Panc1 (cell line): Measurements from ENCODE around the gene AKAP6. TPM values are rescaled to one million over a fixed set of nuclear protein-coding genes. Genes with fewer than 3 reads are reported as not detected.

Experiments
- ATAC-seq: fragments of 200-7000 bp; cut with Tn5 transposase; 2 replicates; pipeline ENCODE4 v1.9.1; 2020; ENCODE audit warnings: mild to moderate bottlenecking, moderate library complexity
- BruUV-seq: library from RNA; stranded (reverse); fragments of 400-500 nt; replicated peaks from 2 replicates; lab custom pipeline; 2021; lab: Mats Ljungman, UMichigan
- CTCF ChIA-PET: fragments of 300-600 bp; sonication (Branson Sonifier 250); formaldehyde crosslinking; loops from one replicate; lab custom pipeline; 2022; ENCODE audit warnings: antibody characterized with exemption; lab: Charles Lee
- POLR2A ChIA-PET: fragments of 300-600 bp; sonication (Branson Sonifier 250); formaldehyde crosslinking; loops from one replicate; lab custom pipeline; 2022; ENCODE audit warnings: antibody characterized with exemption; lab: Charles Lee
- DNase-seq: peaks from one replicate; pipeline ENCODE4 v3.0.0-alpha.2; 2010; ENCODE audit warnings: low read depth, low spot score
- H3K27ac ChIP-seq: 2 replicates; pipeline ENCODE4 v1.5.1; 2011; ENCODE audit warnings: mild to moderate bottlenecking, low read length, inconsistent platforms
- H3K27me3 ChIP-seq: fragments of 200-500 bp; sonication (Bioruptor generic); 2 replicates; pipeline ENCODE4 v1.6.0; 2014; ENCODE audit warnings: low read length, inconsistent platforms; ENCODE audit not compliant: control insufficient read depth, insufficient read depth
- H3K36me3 ChIP-seq: fragments of 200-500 bp; sonication (Bioruptor generic); 2 replicates; pipeline ENCODE4 v1.5.1; 2014; ENCODE audit warnings: inconsistent platforms, mild to moderate bottlenecking, low read length, moderate library complexity; ENCODE audit not compliant: control insufficient read depth, insufficient read depth
- H3K4me1 ChIP-seq: 2 replicates; pipeline ENCODE4 v1.5.1; 2011; ENCODE audit warnings: inconsistent platforms, mild to moderate bottlenecking, low read length, moderate library complexity; ENCODE audit not compliant: control insufficient read depth, insufficient read depth
- H3K4me3 ChIP-seq, 2 experiments: 2 replicates each; pipeline ENCODE4 v1.5.1; 2011 to 2012; ENCODE audit warnings: low read depth in 2 of 2, low read length in 2 of 2, mild to moderate bottlenecking in 2 of 2, inconsistent platforms in 1 of 2, moderate library complexity in 1 of 2
- H3K9me3 ChIP-seq: fragments of 200-500 bp; sonication (Bioruptor generic); 2 replicates; pipeline ENCODE4 v1.5.1; 2014; ENCODE audit warnings: low read depth, mild to moderate bottlenecking, inconsistent platforms, low read length, moderate library complexity; ENCODE audit not compliant: control insufficient read depth, insufficient read depth
- POLR2AphosphoS5 ChIP-seq: IDR thresholded peaks from 2 replicates; pipeline ENCODE4 v1.6.1; 2012; ENCODE audit warnings: mild to moderate bottlenecking, low read depth, low read length, moderate library complexity
- SIN3A ChIP-seq: IDR thresholded peaks from 2 replicates; pipeline ENCODE4 v1.6.1; 2012; ENCODE audit warnings: low read depth, mild to moderate bottlenecking, low read length, moderate library complexity, borderline replicate concordance; ENCODE audit not compliant: insufficient read depth
- TCF7L2 ChIP-seq: IDR thresholded peaks from 2 replicates; pipeline ENCODE4 v1.6.1; 2011; ENCODE audit warnings: mild to moderate bottlenecking, low read depth, low read length, inconsistent platforms
- in situ Hi-C: cut with HindIII; loops from 2 replicates; pipeline ENCODE4 v1.10.0; 2016; ENCODE audit warnings: low sequenced_read_pairs, low pct_unique_long_range_greater_than_20kb
- intact Hi-C: fragments of 100-400 bp; cut with micrococcal nuclease; formaldehyde crosslinking; loops from one replicate; pipeline ENCODE4 v1.10.0; 2022; ENCODE audit not compliant: unreplicated experiment
- total RNA-seq: library from RNA; stranded (reverse); gene quantifications from one replicate; pipeline ENCODE4 v1.2.1, GENCODE V29; 2021; ENCODE audit not compliant: unreplicated experiment
- TF ChIP-seq, protein P1 (sequence below): fragments of 450-650 bp; IDR thresholded peaks from 2 replicates; pipeline ENCODE4 v1.5.1; 2017; ENCODE audit warnings: mild to moderate bottlenecking
- TF ChIP-seq, protein P2 (sequence below), 2 experiments: IDR thresholded peaks; 2 replicates each; pipeline ENCODE4 v1.6.1; 2011 to 2012; ENCODE audit warnings: low read depth in 2 of 2, control low read depth in 1 of 2, low read length in 1 of 2, mild to moderate bottlenecking in 1 of 2, moderate library complexity in 1 of 2; ENCODE audit not compliant: insufficient read depth in 1 of 2

The AKAP6 gene
- total RNA-seq, 1 experiment from 2014 or later, result 0.82 TPM

DNA sequence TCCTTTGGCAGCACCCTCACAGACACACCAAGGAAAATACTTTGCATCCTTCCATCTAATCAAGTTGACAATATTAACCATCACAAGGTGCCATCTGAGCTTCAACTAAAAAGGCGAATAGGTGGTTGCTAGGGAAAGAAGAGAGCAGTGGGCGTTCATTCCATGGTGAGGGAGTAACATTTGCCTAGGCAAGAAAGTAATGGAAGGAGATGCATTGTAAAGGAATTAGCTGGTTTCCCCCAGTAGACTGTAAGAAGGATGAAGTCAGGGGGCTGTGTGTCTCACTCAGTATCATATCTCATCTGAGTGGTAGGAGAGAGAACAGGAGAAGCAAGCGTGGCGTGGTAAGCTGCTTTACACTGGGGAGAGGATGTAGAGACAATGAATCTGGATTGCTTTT lies 34.7 kb downstream of the AKAP6 start:
- CTCF ChIA-PET, result no interaction called here
- POLR2A ChIA-PET, result no interaction called here
- in situ Hi-C loops (no loop called here), intact Hi-C loops (no loop called here)
- Histone ChIP-seq H3K36me3 (no peaks in the 10 kb centered on the region), H3K9me3 (no peaks in the 10 kb centered on the region), H3K27ac (no peak overlapping the region), H3K27me3 (no peaks in the 10 kb centered on the region), H3K4me3 (no peak overlapping the region), H3K4me1 (no peaks in the 10 kb centered on the region)
- BruUV-seq, result no TSS peak
- ATAC-seq (no peak), DNase-seq (no peak)
- TF ChIP-seq, protein P1, sequence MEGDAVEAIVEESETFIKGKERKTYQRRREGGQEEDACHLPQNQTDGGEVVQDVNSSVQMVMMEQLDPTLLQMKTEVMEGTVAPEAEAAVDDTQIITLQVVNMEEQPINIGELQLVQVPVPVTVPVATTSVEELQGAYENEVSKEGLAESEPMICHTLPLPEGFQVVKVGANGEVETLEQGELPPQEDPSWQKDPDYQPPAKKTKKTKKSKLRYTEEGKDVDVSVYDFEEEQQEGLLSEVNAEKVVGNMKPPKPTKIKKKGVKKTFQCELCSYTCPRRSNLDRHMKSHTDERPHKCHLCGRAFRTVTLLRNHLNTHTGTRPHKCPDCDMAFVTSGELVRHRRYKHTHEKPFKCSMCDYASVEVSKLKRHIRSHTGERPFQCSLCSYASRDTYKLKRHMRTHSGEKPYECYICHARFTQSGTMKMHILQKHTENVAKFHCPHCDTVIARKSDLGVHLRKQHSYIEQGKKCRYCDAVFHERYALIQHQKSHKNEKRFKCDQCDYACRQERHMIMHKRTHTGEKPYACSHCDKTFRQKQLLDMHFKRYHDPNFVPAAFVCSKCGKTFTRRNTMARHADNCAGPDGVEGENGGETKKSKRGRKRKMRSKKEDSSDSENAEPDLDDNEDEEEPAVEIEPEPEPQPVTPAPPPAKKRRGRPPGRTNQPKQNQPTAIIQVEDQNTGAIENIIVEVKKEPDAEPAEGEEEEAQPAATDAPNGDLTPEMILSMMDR, result no peak
- TF ChIP-seq SIN3A (no peak), TCF7L2 (no peak), POLR2AphosphoS5 (no peak)
- TF ChIP-seq, protein P2, sequence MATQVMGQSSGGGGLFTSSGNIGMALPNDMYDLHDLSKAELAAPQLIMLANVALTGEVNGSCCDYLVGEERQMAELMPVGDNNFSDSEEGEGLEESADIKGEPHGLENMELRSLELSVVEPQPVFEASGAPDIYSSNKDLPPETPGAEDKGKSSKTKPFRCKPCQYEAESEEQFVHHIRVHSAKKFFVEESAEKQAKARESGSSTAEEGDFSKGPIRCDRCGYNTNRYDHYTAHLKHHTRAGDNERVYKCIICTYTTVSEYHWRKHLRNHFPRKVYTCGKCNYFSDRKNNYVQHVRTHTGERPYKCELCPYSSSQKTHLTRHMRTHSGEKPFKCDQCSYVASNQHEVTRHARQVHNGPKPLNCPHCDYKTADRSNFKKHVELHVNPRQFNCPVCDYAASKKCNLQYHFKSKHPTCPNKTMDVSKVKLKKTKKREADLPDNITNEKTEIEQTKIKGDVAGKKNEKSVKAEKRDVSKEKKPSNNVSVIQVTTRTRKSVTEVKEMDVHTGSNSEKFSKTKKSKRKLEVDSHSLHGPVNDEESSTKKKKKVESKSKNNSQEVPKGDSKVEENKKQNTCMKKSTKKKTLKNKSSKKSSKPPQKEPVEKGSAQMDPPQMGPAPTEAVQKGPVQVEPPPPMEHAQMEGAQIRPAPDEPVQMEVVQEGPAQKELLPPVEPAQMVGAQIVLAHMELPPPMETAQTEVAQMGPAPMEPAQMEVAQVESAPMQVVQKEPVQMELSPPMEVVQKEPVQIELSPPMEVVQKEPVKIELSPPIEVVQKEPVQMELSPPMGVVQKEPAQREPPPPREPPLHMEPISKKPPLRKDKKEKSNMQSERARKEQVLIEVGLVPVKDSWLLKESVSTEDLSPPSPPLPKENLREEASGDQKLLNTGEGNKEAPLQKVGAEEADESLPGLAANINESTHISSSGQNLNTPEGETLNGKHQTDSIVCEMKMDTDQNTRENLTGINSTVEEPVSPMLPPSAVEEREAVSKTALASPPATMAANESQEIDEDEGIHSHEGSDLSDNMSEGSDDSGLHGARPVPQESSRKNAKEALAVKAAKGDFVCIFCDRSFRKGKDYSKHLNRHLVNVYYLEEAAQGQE (IDR thresholded peaks at IDR 0.05; ENCODE audit: insufficient read depth in 1 of 2, low read depth in 2 of 2, low read length in 1 of 2), result no peak

DNA sequence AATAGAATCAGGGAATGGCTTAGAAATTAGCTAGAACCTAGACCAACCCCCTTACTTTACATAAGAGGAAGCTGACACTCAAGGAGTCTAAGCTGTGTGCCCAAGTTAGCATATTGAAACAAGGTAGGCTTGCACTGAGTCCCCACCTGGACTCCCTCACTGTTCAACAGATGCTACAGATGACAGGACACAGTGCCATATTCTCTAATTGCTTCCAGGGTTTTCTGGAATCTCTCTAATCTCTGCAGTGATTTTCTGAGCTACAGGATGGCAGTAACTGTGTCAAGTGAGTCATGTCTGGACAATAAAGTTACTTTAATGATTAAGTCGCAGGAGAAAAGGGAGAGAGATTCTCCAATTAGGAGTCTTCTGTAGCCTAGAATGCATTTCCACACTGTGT lies 35.8 kb downstream of the AKAP6 start:
- intact Hi-C loops (no loop called here), in situ Hi-C loops (no loop called here)
- BruUV-seq, result no TSS peak
- Histone ChIP-seq H3K4me1 (no peaks in the 10 kb centered on the region), H3K36me3 (no peaks in the 10 kb centered on the region), H3K4me3 (no peak overlapping the region), H3K9me3 (no peaks in the 10 kb centered on the region), H3K27ac (no peak overlapping the region), H3K27me3 (no peaks in the 10 kb centered on the region)
- DNase-seq, result no peak
- TF ChIP-seq, protein P1, result no peak
- TF ChIP-seq TCF7L2 (no peak), POLR2AphosphoS5 (no peak), SIN3A (no peak)
- TF ChIP-seq, protein P2 (IDR thresholded peaks at IDR 0.05; ENCODE audit: insufficient read depth in 1 of 2, low read depth in 2 of 2, low read length in 1 of 2), result no peak
- no peak for ATAC-seq
- POLR2A ChIA-PET, result no interaction called here
- CTCF ChIA-PET, result no interaction called here
